OCI-LY3 (cell line): ENCODE measurements around the gene UNC119B.

Experiments
- H2AFZ ChIP-seq: fragments of 200-600, 300-600 bp; shearing (Covaris generic); 2 replicates; pipeline ENCODE4 v1.6.0; 2014; ENCODE audit warnings: antibody characterized with exemption, low read depth, low read length
- H3K27ac ChIP-seq: fragments of 200-600, 300-600 bp; sonication (generic); 2 replicates; pipeline ENCODE4 v1.5.1; 2014; ENCODE audit warnings: mild to moderate bottlenecking, low read length, moderate library complexity, mixed read lengths
- H3K27me3 ChIP-seq: fragments of 200-600, 300-600 bp; sonication (generic); 2 replicates; pipeline ENCODE4 v1.6.1; 2014; ENCODE audit warnings: low read depth, low read length, mixed read lengths
- H3K36me3 ChIP-seq: fragments of 200-600, 300-600 bp; sonication (generic); replicated peaks from 2 replicates; pipeline ENCODE3; 2014; ENCODE audit warnings: low read depth, low read length, mixed read lengths
- H3K4me1 ChIP-seq: fragments of 300-600, 200-600 bp; sonication (generic); 2 replicates; pipeline ENCODE4 v1.6.1; 2014; ENCODE audit warnings: low read length, mixed read lengths
- H3K4me2 ChIP-seq: fragments of 200-600, 300-600 bp; sonication (generic); 2 replicates; pipeline ENCODE4 v1.6.1; 2014; ENCODE audit warnings: low read length, mixed read lengths
- H3K4me3 ChIP-seq: fragments of 300-600, 200-600 bp; sonication (generic); 2 replicates; pipeline ENCODE4 v1.5.1; 2014; ENCODE audit warnings: antibody characterized with exemption, mild to moderate bottlenecking, low read length, moderate library complexity
- H3K79me2 ChIP-seq: fragments of 300-600, 200-600 bp; shearing (Covaris generic); 2 replicates; pipeline ENCODE4 v1.6.1; 2014; ENCODE audit warnings: mild to moderate bottlenecking, low read length, mixed read lengths
- H3K9ac ChIP-seq: fragments of 300-600, 200-600 bp; shearing (Covaris generic); 2 replicates; pipeline ENCODE4 v1.6.0; 2014; ENCODE audit warnings: mild to moderate bottlenecking, low read length, moderate library complexity
- H3K9me3 ChIP-seq: fragments of 200-600, 300-600 bp; shearing (Covaris generic); 2 replicates; pipeline ENCODE4 v1.6.1; 2014; ENCODE audit warnings: low read length, mixed read lengths; ENCODE audit not compliant: insufficient read depth
- H4K20me1 ChIP-seq: fragments of 200-600, 300-600 bp; sonication (generic); 2 replicates; pipeline ENCODE4 v1.6.1; 2016; ENCODE audit warnings: low read length, mixed read lengths; ENCODE audit not compliant: insufficient read depth
- CTCF ChIP-seq: fragments of 200-600, 300-600 bp; sonication (generic); IDR thresholded peaks from 2 replicates; pipeline ENCODE4 v1.5.1; 2014; ENCODE audit warnings: antibody characterized with exemption, low read length, low read depth
- EZH2phosphoT487 ChIP-seq: fragments of 200-600 bp; shearing (Covaris generic); IDR thresholded peaks from 2 replicates; pipeline ENCODE4 v1.6.1; 2018; ENCODE audit warnings: antibody characterized with exemption, mixed run types, low read depth

Gene UNC119B

GRCh38 chr12:120758798-120759590 lies 48.7 kb downstream of the UNC119B start:
- H3K79me2 ChIP-seq: no peaks in the 10 kb centered on the region
- no peak overlapping the region for H3K4me3 ChIP-seq
- no peak overlapping the region for H3K9ac ChIP-seq
- H3K4me1 ChIP-seq: peaks cover 8% of the 10 kb centered on the region
- H4K20me1 ChIP-seq: no peaks in the 10 kb centered on the region
- peaks cover 23% of the 10 kb centered on the region for H3K36me3 ChIP-seq
- no peak for TF ChIP-seq CTCF
- TF ChIP-seq EZH2phosphoT487: no peak
- no peak overlapping the region for H2AFZ ChIP-seq
- peaks cover 7% of the 10 kb centered on the region; the same call in 1 of the 2 replicates for H3K9me3 ChIP-seq
- no peak overlapping the region for H3K27ac ChIP-seq
- no peaks in the 10 kb centered on the region for H3K27me3 ChIP-seq
- H3K4me2 ChIP-seq: no peak overlapping the region

- H3K27me3 ChIP-seq: no peaks in the 10 kb centered on the region
- peaks cover 8% of the 10 kb centered on the region for H3K4me1 ChIP-seq
- no peak overlapping the region for H3K4me2 ChIP-seq
- peaks cover 28% of the 10 kb centered on the region for H3K36me3 ChIP-seq
- no peak overlapping the region for H3K9ac ChIP-seq
- H3K27ac ChIP-seq: no peak overlapping the region
- H3K9me3 ChIP-seq: peaks cover 7% of the 10 kb centered on the region; the same call in 1 of the 2 replicates
- H2AFZ ChIP-seq: no peak overlapping the region
- no peak for TF ChIP-seq CTCF
- no peaks in the 10 kb centered on the region for H4K20me1 ChIP-seq
- no peaks in the 10 kb centered on the region for H3K79me2 ChIP-seq
- H3K4me3 ChIP-seq: no peak overlapping the region
Measured at GRCh38 chr12:120759591-120760348, 49.5 kb downstream of the UNC119B start.

GRCh38 chr12:120760349-120761254 lies 50.3 kb downstream of the UNC119B start:
- Histone ChIP-seq H3K27me3 (no peaks in the 10 kb centered on the region), H3K9me3 (peaks cover 1% of the 10 kb centered on the region; the same call in 1 of the 2 replicates), H3K79me2 (no peaks in the 10 kb centered on the region), H3K4me1 (peaks cover 2% of the 10 kb centered on the region), H3K9ac (no peak overlapping the region), H3K36me3 (peaks cover 27% of the 10 kb centered on the region), H3K4me2 (no peak overlapping the region), H4K20me1 (no peaks in the 10 kb centered on the region), H3K4me3 (no peak overlapping the region), H3K27ac (no peak overlapping the region), H2AFZ (no peak overlapping the region)
- no peak for TF ChIP-seq EZH2phosphoT487
- TF ChIP-seq CTCF: peak; percentile 5; the same call in 1 of the 2 replicates
